ENCODE results near the gene PET100. TPM values are rescaled to one million over a fixed set of nuclear protein-coding genes. Genes with fewer than 3 reads are reported as not detected.

The PET100 gene
- total RNA-seq, 1 donor from 2014 or later: 40.1 TPM

- peak; percentile 24 to 44 for DNase-seq (ENCODE audit: low read depth in 2 of 2)
These were observed 49.6 kb downstream of the PET100 start for GRCh38 chr19:7678971-7679751.

GRCh38 chr19:7679771-7680605, 50.4 kb downstream of the PET100 start:
- no peak for DNase-seq (ENCODE audit: low read depth in 2 of 2)

GRCh38 chr19:7680606-7681339, 51.2 kb downstream of the PET100 start, which contains the start of gene TRAPPC5:
Gene TRAPPC5 (plus strand): TSS chr19:7680833. CDS start chr19:7682254, 1,421 bp downstream.
- DNase-seq (ENCODE audit: low read depth in 2 of 2): peak; percentile 84 to 90

Other genes with a start within 250 kb of the PET100 start
- gene PEX11G, start 140.8 kb upstream of the PET100 start, total RNA-seq: 1.3 and 1.6 TPM in 2 replicates
- gene ZNF358, start 113.7 kb upstream of the PET100 start, total RNA-seq: 10.7 and 12.9 TPM in 2 replicates
- gene MCOLN1, start 107.2 kb upstream of the PET100 start, total RNA-seq: 3.3 and 5.4 TPM in 2 replicates
- gene PNPLA6, start 94.1 kb upstream of the PET100 start, total RNA-seq: 59.9 and 88.3 TPM in 2 replicates
- under 0.01 TPM in 2 replicates for gene CAMSAP3, start 33.9 kb upstream of the PET100 start, total RNA-seq
- gene XAB2, start 248 bp upstream of the PET100 start, total RNA-seq: 15.7 and 17.3 TPM in 2 replicates
- not detected in 2 replicates for gene PCP2, start 3.9 kb downstream of the PET100 start, total RNA-seq
- gene STXBP2, start 7.3 kb downstream of the PET100 start, total RNA-seq: 23.3 and 29.8 TPM in 2 replicates
- gene RETN, start 39.3 kb downstream of the PET100 start, total RNA-seq: not detected in 2 replicates
- gene MCEMP1, start 47.3 kb downstream of the PET100 start, total RNA-seq: not detected in 2 replicates
- gene TRAPPC5, start 51.0 kb downstream of the PET100 start, total RNA-seq: 63.4 and 82.5 TPM in 2 replicates
- not detected in 2 replicates for gene FCER2, start 72.3 kb downstream of the PET100 start, total RNA-seq
- not detected in 2 replicates for gene CLEC4G, start 102.3 kb downstream of the PET100 start, total RNA-seq
- not detected in 2 replicates for gene CD209, start 117.7 kb downstream of the PET100 start, total RNA-seq
- gene CLEC4M, start 133.4 kb downstream of the PET100 start, total RNA-seq: 8.5 and 15.3 TPM in 2 replicates
- 7.0 and 7.9 TPM in 2 replicates for gene EVI5L, start 200.4 kb downstream of the PET100 start, total RNA-seq
- gene PRR36, start 244.6 kb downstream of the PET100 start, total RNA-seq: not detected in 2 replicates